PC-9 (cell line): ENCODE measurements around the gene LRRC7. TPM values are rescaled to one million over a fixed set of nuclear protein-coding genes. Genes with fewer than 3 reads are reported as not detected.

Experiments used
- BruUV-seq: library from RNA; stranded (reverse); fragments of 400-500 nt; replicated peaks from 2 replicates; lab custom pipeline; 2021; lab: Mats Ljungman, UMichigan
- CTCF ChIA-PET: fragments of 300-600 bp; sonication (Branson Sonifier 250); formaldehyde crosslinking; loops from one replicate; lab custom pipeline; 2022; ENCODE audit warnings: antibody characterized with exemption; lab: Charles Lee
- POLR2A ChIA-PET: fragments of 300-600 bp; sonication (Branson Sonifier 250); formaldehyde crosslinking; loops from one replicate; lab custom pipeline; 2022; ENCODE audit warnings: antibody characterized with exemption; ENCODE audit not compliant: unreplicated experiment; lab: Charles Lee
- DNase-seq, 2 experiments: peaks; one replicate each; pipeline versions ENCODE4 v3.0.0 to v3.0.0-alpha.2; 2015 to 2022; ENCODE audit warnings: mixed read lengths in 1 of 2
- H2AFZ ChIP-seq: fragments of 200-600 bp; sonication (generic); 2 replicates; pipeline ENCODE4 v1.8.1; 2017; ENCODE audit warnings: antibody characterized with exemption
- H3F3A ChIP-seq: fragments of 200-600 bp; sonication (generic); 2 replicates; pipeline ENCODE4 v1.8.1; 2017; ENCODE audit warnings: antibody characterized with exemption, mild to moderate bottlenecking, low read depth; ENCODE audit not compliant: insufficient read depth
- H3K27ac ChIP-seq: fragments of 200-600 bp; sonication (generic); 2 replicates; pipeline ENCODE4 v1.6.1; 2016; ENCODE audit warnings: mixed run types
- H3K27me3 ChIP-seq: fragments of 200-600 bp; sonication (generic); 2 replicates; pipeline ENCODE4 v1.6.1; 2016; ENCODE audit warnings: low read depth, mixed run types; ENCODE audit not compliant: insufficient read depth
- H3K36me3 ChIP-seq: fragments of 200-600 bp; sonication (generic); 2 replicates; pipeline ENCODE4 v1.6.1; 2016; ENCODE audit warnings: low read depth, mixed run types
- H3K4me1 ChIP-seq: fragments of 200-600 bp; sonication (generic); replicated peaks from 2 replicates; pipeline ENCODE4 v1.6.1; 2016; ENCODE audit warnings: mixed run types; ENCODE audit not compliant: insufficient read depth
- H3K4me2 ChIP-seq: fragments of 200-600 bp; sonication (generic); 2 replicates; pipeline ENCODE4 v1.6.1; 2017; ENCODE audit warnings: mixed run types
- H3K4me3 ChIP-seq: fragments of 200-600 bp; sonication (generic); 2 replicates; pipeline ENCODE4 v1.6.1; 2016; ENCODE audit warnings: mixed run types
- H3K79me2 ChIP-seq: fragments of 200-600 bp; sonication (generic); 2 replicates; pipeline ENCODE4 v1.6.1; 2017; ENCODE audit warnings: low read depth, mixed run types
- H3K9me2 ChIP-seq: fragments of 200-600 bp; sonication (generic); 2 replicates; pipeline ENCODE4 v1.8.1; 2017; ENCODE audit warnings: mild to moderate bottlenecking; ENCODE audit not compliant: insufficient read depth
- H3K9me3 ChIP-seq: fragments of 200-600 bp; sonication (generic); 2 replicates; pipeline ENCODE4 v1.8.1; 2016; ENCODE audit warnings: low read depth; ENCODE audit not compliant: insufficient read depth
- H4K20me1 ChIP-seq: fragments of 200-600 bp; sonication (generic); 2 replicates; pipeline ENCODE4 v1.8.1; 2017; ENCODE audit not compliant: insufficient read depth
- EZH2 ChIP-seq: fragments of 200-600 bp; sonication (generic); IDR thresholded peaks from 2 replicates; pipeline ENCODE4 v1.8.0; 2017; ENCODE audit warnings: antibody characterized with exemption, low read depth
- intact Hi-C: fragments of 100-400 bp; cut with micrococcal nuclease; formaldehyde crosslinking; loops from one replicate; pipeline ENCODE4 v1.10.0; 2022; ENCODE audit not compliant: unreplicated experiment
- total RNA-seq: library from RNA; stranded (reverse); gene quantifications from 2 replicates; pipeline ENCODE4 v1.2.3, GENCODE V29; 2021
- TF ChIP-seq, protein P1 (sequence below): fragments of 200-600 bp; sonication (generic); conservative IDR thresholded peaks from 2 replicates; pipeline ENCODE4 v1.6.1; 2017; ENCODE audit warnings: mixed run types, antibody characterized with exemption, mild to moderate bottlenecking, moderate library complexity

Gene LRRC7
- total RNA-seq, 1 experiment from 2014 or later, result not detected

DNA sequence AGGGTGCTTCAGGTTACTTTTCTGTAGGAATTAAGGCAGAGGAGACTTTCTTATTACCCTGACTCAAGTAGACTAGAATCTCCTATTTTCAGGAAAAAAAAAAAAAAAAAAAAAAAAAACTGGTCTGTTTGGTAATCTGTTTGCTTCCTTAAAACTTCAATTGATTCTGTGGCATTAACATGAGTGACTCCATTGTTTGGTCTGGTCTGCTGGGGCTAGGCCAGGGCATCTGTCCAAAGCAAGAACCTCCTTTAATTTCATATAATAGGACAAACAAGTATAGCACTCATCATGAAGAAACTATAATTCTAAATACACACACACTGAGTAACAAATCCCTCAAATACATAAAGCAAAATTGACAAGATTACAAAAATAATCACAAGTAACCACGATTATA is 32.9 kb upstream of the LRRC7 start:
- Histone ChIP-seq H3K4me1 (no peaks in the 10 kb centered on the region), H3K4me3 (no peak overlapping the region), H3F3A (no peaks in the 10 kb centered on the region), H3K79me2 (no peaks in the 10 kb centered on the region), H3K9me3 (no peaks in the 10 kb centered on the region), H3K36me3 (no peaks in the 10 kb centered on the region), H2AFZ (no peak overlapping the region), H3K27ac (no peak overlapping the region), H3K4me2 (no peak overlapping the region), H3K9me2 (no peaks in the 10 kb centered on the region), H4K20me1 (no peaks in the 10 kb centered on the region), H3K27me3 (no peaks in the 10 kb centered on the region)
- POLR2A ChIA-PET, result no interaction called here
- no TSS peak for BruUV-seq
- TF ChIP-seq, protein P1, sequence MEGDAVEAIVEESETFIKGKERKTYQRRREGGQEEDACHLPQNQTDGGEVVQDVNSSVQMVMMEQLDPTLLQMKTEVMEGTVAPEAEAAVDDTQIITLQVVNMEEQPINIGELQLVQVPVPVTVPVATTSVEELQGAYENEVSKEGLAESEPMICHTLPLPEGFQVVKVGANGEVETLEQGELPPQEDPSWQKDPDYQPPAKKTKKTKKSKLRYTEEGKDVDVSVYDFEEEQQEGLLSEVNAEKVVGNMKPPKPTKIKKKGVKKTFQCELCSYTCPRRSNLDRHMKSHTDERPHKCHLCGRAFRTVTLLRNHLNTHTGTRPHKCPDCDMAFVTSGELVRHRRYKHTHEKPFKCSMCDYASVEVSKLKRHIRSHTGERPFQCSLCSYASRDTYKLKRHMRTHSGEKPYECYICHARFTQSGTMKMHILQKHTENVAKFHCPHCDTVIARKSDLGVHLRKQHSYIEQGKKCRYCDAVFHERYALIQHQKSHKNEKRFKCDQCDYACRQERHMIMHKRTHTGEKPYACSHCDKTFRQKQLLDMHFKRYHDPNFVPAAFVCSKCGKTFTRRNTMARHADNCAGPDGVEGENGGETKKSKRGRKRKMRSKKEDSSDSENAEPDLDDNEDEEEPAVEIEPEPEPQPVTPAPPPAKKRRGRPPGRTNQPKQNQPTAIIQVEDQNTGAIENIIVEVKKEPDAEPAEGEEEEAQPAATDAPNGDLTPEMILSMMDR, result no peak
- TF ChIP-seq EZH2, result no peak
- DNase-seq, result no peak
- CTCF ChIA-PET, result no interaction called here
- intact Hi-C loops, result no loop called here

DNA sequence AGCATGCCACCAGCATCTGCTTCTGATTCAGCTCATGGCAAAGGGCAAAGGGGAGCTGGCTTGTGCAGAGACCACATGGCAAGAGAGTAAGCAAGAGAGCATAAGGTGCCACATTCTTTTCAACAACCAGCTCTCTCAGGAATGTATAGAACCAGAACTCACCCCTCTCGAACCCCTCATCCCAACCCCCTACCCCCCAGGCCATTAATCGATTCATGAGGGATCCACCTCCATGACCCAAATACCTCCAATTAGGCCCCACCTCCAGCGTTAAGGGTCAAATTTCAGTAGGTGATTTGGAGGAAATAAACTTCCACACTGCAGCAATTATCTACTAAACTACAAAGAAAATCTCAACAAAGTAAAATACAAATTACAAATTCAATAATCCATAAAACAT is 32.2 kb upstream of the LRRC7 start:
- POLR2A ChIA-PET, result no interaction called here
- no peak for TF ChIP-seq EZH2
- TF ChIP-seq, protein P1, result no peak
- H4K20me1 ChIP-seq, result no peaks in the 10 kb centered on the region
- DNase-seq, result no peak
- H2AFZ ChIP-seq, result no peak overlapping the region
- no peak overlapping the region for H3K4me3 ChIP-seq
- H3K27ac ChIP-seq, result no peak overlapping the region
- no peaks in the 10 kb centered on the region for H3K36me3 ChIP-seq
- H3K4me2 ChIP-seq, result no peak overlapping the region
- H3K9me2 ChIP-seq, result no peaks in the 10 kb centered on the region
- no peaks in the 10 kb centered on the region for H3K27me3 ChIP-seq
- intact Hi-C loops, result no loop called here
- CTCF ChIA-PET, result no interaction called here
- no peaks in the 10 kb centered on the region for H3K4me1 ChIP-seq
- H3F3A ChIP-seq, result no peaks in the 10 kb centered on the region
- no TSS peak for BruUV-seq
- no peaks in the 10 kb centered on the region for H3K9me3 ChIP-seq
- H3K79me2 ChIP-seq, result no peaks in the 10 kb centered on the region

DNA sequence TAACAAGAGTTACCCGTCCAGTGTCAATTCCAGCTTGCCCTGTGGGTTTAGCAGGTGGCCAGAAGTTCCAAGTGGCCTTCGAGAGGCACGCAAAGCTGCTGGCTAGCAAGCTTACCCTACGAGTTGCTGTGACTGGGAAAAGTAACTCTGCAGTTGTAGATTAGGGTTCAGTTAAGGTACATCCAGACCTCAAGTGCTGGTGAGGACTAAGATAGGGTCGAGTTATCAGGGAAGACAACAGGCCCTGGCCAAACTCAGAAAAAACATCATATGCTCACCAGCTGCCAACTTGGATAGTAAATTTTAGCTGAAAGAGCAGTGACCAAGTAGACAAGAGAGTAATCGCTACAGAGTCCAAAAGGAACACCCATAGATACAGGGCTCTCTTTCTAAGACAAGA is 27.7 kb upstream of the LRRC7 start:
- H3K9me3 ChIP-seq, result no peaks in the 10 kb centered on the region
- no peak for DNase-seq
- H3K9me2 ChIP-seq, result no peaks in the 10 kb centered on the region
- BruUV-seq, result no TSS peak
- H3K36me3 ChIP-seq, result no peaks in the 10 kb centered on the region
- no peak overlapping the region for H3K27ac ChIP-seq
- ChIA-PET CTCF (no interaction called here), POLR2A (no interaction called here)
- no peak overlapping the region for H3K4me2 ChIP-seq
- no peak overlapping the region for H3K4me3 ChIP-seq
- intact Hi-C loops, result no loop called here
- no peaks in the 10 kb centered on the region for H3K4me1 ChIP-seq
- no peak overlapping the region for H2AFZ ChIP-seq
- no peak for TF ChIP-seq EZH2
- TF ChIP-seq, protein P1, result no peak
- no peaks in the 10 kb centered on the region for H4K20me1 ChIP-seq
- H3F3A ChIP-seq, result no peaks in the 10 kb centered on the region
- H3K27me3 ChIP-seq, result no peaks in the 10 kb centered on the region
- H3K79me2 ChIP-seq, result no peaks in the 10 kb centered on the region
